RWPE1 (cell line): ENCODE results near the gene NRG3.

Experiments
- CTCF ChIA-PET: fragments of 350-600 bp; sonication (Branson Sonifier 250); formaldehyde crosslinking; extraction: SDS; loops from one replicate; lab custom pipeline; 2021; lab: Yijun Ruan, JAX
- POLR2A ChIA-PET: fragments of 400-600 bp; formaldehyde crosslinking; extraction: SDS; loops from one replicate; lab custom pipeline; 2020; ENCODE audit warnings: antibody characterized with exemption; ENCODE audit not compliant: low non-redundant PET; lab: Yijun Ruan, JAX
- DNase-seq: peaks from one replicate; pipeline ENCODE4 v3.0.0; 2012; ENCODE audit warnings: low spot score
- H3K27ac ChIP-seq: fragments of 450-650 bp; 2 replicates; pipeline ENCODE4 v1.5.1; 2017
- TF ChIP-seq, protein P1 (sequence below): fragments of 450-650 bp; conservative IDR thresholded peaks from 2 replicates; pipeline ENCODE4 v1.5.1; 2017; ENCODE audit warnings: low read depth, mild to moderate bottlenecking

NRG3 gene

DNA sequence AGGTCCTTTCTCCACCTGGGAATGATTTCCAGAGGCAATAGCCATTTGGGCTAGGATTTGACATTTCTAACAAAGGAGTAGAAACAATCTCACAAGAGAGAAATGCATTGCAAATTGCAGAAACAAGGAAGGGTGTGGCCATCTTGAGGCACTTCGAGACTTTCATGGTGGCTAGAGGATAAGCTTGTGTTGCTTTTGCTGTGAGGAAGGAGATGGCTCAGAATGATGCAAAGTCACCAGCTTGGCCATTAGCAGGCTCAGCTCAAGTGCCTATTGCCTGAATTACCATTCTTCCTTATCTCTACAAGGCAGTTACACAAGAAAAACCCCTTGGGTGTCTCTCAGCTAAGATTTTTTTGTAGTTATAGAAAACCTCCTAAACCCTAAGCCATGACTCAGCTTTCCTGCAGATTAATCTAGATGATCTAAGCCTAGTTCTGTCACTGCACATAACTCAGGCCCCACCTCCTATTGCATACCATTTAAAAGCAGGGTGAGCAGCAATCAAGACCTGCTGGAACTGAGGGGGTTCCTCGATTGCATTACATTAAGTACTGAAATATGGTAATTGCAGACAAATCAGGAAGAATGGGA is 683.1 kb downstream of the NRG3 start:
- POLR2A ChIA-PET = no interaction called here
- no peak for DNase-seq
- CTCF ChIA-PET = no interaction called here

DNA sequence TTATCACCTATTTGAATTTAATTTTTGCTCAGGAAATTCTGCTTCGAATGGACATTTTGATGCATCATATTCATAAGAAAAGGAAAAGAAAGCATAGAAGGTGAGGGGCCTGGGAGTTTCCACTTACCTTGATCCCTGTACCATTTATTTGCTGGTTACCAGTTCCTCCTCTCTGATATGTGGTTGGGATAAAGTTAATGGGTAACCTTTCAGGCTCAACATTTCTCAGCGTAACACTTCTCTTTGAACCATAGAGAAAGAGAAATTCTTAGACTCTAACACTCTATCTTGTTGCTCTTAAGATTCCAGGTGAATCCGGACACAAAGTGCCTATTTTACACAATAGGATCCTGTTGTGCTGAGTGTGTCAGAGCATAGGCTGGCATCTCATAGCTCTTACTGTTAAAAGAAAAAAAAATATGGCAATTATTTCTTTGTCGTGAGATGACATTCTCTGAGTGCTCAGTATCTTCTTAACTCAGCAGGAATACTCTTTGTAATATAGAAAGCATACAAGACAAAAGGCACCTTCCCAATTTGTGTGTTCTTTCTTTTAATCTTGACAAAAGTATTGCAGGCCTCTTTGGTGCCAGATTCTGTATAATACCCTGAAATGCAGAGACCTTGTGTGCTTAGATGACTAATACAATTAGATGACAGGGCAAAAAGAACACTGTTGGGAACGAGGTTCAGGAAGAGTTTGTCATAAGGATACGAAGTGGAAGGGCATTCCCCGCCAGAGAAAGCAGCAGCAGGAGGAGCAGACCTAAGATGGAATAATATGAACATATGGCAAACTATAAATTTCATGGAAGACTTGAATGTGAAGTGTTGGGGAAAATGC is 689.6 kb downstream of the NRG3 start:
- CTCF ChIA-PET = no interaction called here

More for the DNA sequence above, 683.1 kb downstream of the NRG3 start:
- TF ChIP-seq, protein P1, sequence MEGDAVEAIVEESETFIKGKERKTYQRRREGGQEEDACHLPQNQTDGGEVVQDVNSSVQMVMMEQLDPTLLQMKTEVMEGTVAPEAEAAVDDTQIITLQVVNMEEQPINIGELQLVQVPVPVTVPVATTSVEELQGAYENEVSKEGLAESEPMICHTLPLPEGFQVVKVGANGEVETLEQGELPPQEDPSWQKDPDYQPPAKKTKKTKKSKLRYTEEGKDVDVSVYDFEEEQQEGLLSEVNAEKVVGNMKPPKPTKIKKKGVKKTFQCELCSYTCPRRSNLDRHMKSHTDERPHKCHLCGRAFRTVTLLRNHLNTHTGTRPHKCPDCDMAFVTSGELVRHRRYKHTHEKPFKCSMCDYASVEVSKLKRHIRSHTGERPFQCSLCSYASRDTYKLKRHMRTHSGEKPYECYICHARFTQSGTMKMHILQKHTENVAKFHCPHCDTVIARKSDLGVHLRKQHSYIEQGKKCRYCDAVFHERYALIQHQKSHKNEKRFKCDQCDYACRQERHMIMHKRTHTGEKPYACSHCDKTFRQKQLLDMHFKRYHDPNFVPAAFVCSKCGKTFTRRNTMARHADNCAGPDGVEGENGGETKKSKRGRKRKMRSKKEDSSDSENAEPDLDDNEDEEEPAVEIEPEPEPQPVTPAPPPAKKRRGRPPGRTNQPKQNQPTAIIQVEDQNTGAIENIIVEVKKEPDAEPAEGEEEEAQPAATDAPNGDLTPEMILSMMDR = no peak
- H3K27ac ChIP-seq = no peak overlapping the region

DNA sequence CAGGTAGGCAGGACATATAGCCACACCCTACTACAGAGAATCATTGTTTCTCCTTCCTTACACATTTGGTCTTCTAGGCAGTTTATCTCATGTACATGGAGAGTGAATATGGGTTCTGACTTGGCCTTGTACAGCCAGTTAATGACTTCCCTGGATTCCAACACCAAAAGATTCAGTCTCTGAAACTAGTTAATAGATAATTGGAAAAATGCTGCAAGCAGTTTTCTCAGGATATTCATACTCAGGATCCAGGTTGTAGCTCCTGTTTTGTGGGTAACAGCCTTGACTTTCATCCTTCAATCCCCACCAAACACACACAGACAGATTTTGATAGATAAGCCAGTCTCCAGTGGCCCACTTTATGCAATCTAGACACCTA is 690.2 kb downstream of the NRG3 start:
- CTCF ChIA-PET = no interaction called here
- TF ChIP-seq, protein P1 = no peak
- no peak overlapping the region for H3K27ac ChIP-seq
- POLR2A ChIA-PET = no interaction called here
- no peak for DNase-seq

More for the DNA sequence above, 689.6 kb downstream of the NRG3 start:
- TF ChIP-seq, protein P1 = no peak
- DNase-seq = no peak
- no peak overlapping the region for H3K27ac ChIP-seq
- POLR2A ChIA-PET = no interaction called here

DNA sequence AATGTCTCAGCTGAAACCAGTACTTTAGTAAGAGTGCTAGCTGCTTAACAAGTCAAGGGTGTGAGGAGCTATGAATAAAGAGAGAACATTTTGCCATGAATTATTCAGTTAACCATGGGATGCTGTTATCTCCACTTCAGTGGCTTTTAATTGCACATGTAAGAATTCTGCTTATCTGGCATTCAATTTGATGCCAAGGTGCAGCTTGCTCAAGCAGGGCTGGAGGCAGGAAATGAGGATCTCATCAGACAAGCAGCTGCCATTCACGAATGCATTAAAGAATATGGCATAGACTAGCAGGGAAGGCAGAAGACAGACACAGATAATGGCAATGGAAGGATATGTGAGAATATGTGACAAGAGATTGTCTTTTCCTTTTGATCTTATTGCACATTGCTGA is 697.8 kb downstream of the NRG3 start:
- no peak for DNase-seq
- TF ChIP-seq, protein P1 = no peak
- CTCF ChIA-PET = no interaction called here
- H3K27ac ChIP-seq = no peak overlapping the region
- POLR2A ChIA-PET = no interaction called here

DNA sequence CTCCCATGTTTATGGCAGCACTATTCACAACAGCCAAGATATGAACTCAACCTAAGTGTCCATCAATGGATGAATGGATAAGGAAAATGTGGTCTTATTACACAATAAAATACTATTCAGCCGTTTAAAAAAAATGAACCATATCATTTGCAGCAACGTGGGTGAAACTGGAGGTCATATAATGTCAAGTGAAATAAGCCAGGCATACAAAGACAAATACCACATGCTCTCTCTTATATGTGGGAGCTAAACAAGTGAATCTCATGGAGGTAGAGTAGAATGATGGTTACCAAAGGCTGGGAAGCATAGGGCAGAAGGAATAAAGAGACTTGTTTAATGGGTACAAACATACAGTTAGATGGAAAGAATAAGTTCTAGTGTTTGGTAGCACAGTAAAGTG is 699.1 kb downstream of the NRG3 start:
- POLR2A ChIA-PET = no interaction called here

DNA sequence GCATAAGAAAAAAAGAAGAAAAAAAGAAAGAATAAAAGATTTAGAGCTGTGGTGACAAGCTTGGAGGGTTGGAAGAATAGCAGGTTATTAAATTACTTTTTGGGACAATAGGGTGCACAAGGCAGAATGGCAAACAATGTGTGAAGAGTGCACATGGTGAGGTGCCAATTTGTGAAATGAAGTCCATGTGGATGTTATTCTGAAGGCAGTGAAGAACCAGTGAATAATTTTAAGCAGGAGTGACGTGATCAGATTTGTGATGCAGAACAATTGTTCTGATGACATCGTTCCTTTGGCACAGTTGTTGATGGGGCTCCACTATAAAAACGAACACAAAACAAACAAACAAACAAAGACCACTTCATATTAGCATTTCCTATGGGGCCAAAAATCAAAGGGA is 700.3 kb downstream of the NRG3 start:
- ChIA-PET POLR2A (no interaction called here), CTCF (no interaction called here)
- no peak overlapping the region for H3K27ac ChIP-seq
- no peak for DNase-seq
- TF ChIP-seq, protein P1 = no peak

More for the DNA sequence above, 699.1 kb downstream of the NRG3 start:
- CTCF ChIA-PET = no interaction called here
- TF ChIP-seq, protein P1 = no peak
- H3K27ac ChIP-seq = no peak overlapping the region
- DNase-seq = no peak
